ENCODE data around the gene P4HA2.

DNA sequence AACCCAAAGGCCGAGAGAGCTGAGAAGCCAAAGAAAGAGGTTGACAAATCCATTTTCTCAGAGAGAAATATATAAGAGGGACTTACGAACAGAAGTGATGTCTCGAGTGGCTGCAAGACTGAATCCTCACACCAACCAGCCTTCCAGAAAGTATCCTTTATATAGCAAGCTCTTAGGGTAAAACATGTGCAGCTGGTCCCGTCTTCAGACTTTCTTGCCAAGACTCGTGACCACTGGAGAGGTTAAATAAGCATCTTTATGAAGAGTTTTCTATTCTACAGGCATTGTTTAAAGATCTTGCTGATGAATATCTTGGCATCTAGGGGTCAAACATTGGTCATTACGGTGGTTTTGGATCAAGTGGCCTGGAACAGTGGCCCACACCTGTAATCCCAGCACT, 49.6 kb upstream of the P4HA2 start:
- TF ChIP-seq, protein P1, sequence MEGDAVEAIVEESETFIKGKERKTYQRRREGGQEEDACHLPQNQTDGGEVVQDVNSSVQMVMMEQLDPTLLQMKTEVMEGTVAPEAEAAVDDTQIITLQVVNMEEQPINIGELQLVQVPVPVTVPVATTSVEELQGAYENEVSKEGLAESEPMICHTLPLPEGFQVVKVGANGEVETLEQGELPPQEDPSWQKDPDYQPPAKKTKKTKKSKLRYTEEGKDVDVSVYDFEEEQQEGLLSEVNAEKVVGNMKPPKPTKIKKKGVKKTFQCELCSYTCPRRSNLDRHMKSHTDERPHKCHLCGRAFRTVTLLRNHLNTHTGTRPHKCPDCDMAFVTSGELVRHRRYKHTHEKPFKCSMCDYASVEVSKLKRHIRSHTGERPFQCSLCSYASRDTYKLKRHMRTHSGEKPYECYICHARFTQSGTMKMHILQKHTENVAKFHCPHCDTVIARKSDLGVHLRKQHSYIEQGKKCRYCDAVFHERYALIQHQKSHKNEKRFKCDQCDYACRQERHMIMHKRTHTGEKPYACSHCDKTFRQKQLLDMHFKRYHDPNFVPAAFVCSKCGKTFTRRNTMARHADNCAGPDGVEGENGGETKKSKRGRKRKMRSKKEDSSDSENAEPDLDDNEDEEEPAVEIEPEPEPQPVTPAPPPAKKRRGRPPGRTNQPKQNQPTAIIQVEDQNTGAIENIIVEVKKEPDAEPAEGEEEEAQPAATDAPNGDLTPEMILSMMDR (IDR thresholded peaks at IDR 0.05 in 8 of 11, conservative IDR thresholded peaks at IDR 0.05 in 3 of 11) = no peak
- no peak for TF ChIP-seq POLR2A (IDR thresholded peaks at IDR 0.05)
